GM21825 (cell line): ENCODE results near the gene CBFB.
A peak's percentile ranks its signal among the peaks of the same experiment; 100 is the strongest.
"Not testable (repeated sequence)": the region's sequence is repeated elsewhere in the genome, so short reads cannot be mapped to it uniquely, and the experiment has no call there.

Experiments
- ATAC-seq: cut with Tn5 transposase; IDR thresholded peaks from one replicate; pipeline ENCODE4 v1.9.1; 2021; ENCODE audit warnings: mild to moderate bottlenecking, moderate library complexity; ENCODE audit not compliant: unreplicated experiment

The CBFB gene

GRCh38 chr16:67122799-67123198, 93.8 kb downstream of the CBFB start:
- ATAC-seq, result not testable (repeated sequence)

- no peak for ATAC-seq
These were observed 99.5 kb downstream of the CBFB start for GRCh38 chr16:67128417-67128816.

- ATAC-seq, result no peak
These were observed 99.9 kb downstream of the CBFB start for GRCh38 chr16:67128887-67129286.

GRCh38 chr16:67129422-67129821, 100.5 kb downstream of the CBFB start:
- ATAC-seq, result no peak

GRCh38 chr16:67137605-67138004, 108.7 kb downstream of the CBFB start:
- ATAC-seq, result no peak

GRCh38 chr16:67141391-67141790, 112.4 kb downstream of the CBFB start:
- ATAC-seq, result no peak

GRCh38 chr16:67142342-67142741, 113.4 kb downstream of the CBFB start:
- ATAC-seq, result no peak

GRCh38 chr16:67144943-67145342, 116.0 kb downstream of the CBFB start:
- no peak for ATAC-seq

GRCh38 chr16:67145746-67146145, 116.8 kb downstream of the CBFB start:
- ATAC-seq, result no peak

GRCh38 chr16:67146523-67147357, 117.8 kb downstream of the CBFB start:
- ATAC-seq, result no peak

- ATAC-seq, result no peak
These were observed 118.6 kb downstream of the CBFB start for GRCh38 chr16:67147437-67148140.

- no peak for ATAC-seq
These were observed 119.3 kb downstream of the CBFB start for GRCh38 chr16:67148221-67148620.

GRCh38 chr16:67148656-67149275, 119.8 kb downstream of the CBFB start:
- ATAC-seq, result no peak

- ATAC-seq, result no peak
These were observed 120.5 kb downstream of the CBFB start for GRCh38 chr16:67149276-67150046.

GRCh38 chr16:67150047-67150832, 121.3 kb downstream of the CBFB start:
- peak; percentile 29 for ATAC-seq
